Suprapubic skin (tissue), 4 donors: ENCODE results near the gene COPS2. TPM values are rescaled to one million over a fixed set of nuclear protein-coding genes. Genes with fewer than 3 reads are reported as not detected.

Source experiments
- DNase-seq, 2 donors: peaks; one replicate each; pipeline ENCODE4 v3.0.0-alpha.2; 2019; ENCODE audit warnings: low spot score in 2 of 2
- H3K27ac ChIP-seq: fragments of 200-600 bp; sonication (generic); one replicate; pipeline ENCODE4 v1.5.1; 2019
- H3K27me3 ChIP-seq: fragments of 200-600 bp; sonication (generic); one replicate; pipeline ENCODE4 v1.5.1; 2019
- H3K36me3 ChIP-seq: fragments of 200-600 bp; sonication (generic); one replicate; pipeline ENCODE4 v1.5.1; 2019
- H3K4me1 ChIP-seq: fragments of 200-600 bp; sonication (generic); one replicate; pipeline ENCODE4 v1.5.1; 2019
- H3K4me3 ChIP-seq: fragments of 200-600 bp; sonication (generic); one replicate; pipeline ENCODE4 v1.5.1; 2019; ENCODE audit warnings: mild to moderate bottlenecking
- H3K9me3 ChIP-seq: fragments of 200-600 bp; sonication (generic); one replicate; pipeline ENCODE4 v1.5.1; 2019
- EP300 ChIP-seq: sonication (generic); formaldehyde crosslinking; IDR thresholded peaks from one replicate; pipeline ENCODE4 v1.6.1; 2017; ENCODE audit warnings: antibody characterized with exemption
- POLR2A ChIP-seq, 2 donors: fragments of 450-650 bp; IDR thresholded peaks; one replicate each; pipeline ENCODE4 v1.6.1; 2017; ENCODE audit warnings: antibody characterized with exemption in 2 of 2, mild to moderate bottlenecking in 2 of 2, moderate library complexity in 2 of 2
- POLR2AphosphoS5 ChIP-seq, 3 donors: sonication (generic); formaldehyde crosslinking; IDR thresholded peaks; one replicate each; pipeline ENCODE4 v1.6.1; 2017; ENCODE audit warnings: antibody characterized with exemption in 3 of 3
- whole genome bisulfite sequencing: methylation state at CpG from one replicate; pipeline ENCODE4 v1.1.5; 2018; 5-methylcytosine and 5-hydroxymethylcytosine counted together
- total RNA-seq, 4 donors: library from RNA; depleted of rRNA; stranded (reverse); fragments of >200 nt; gene quantifications; one replicate each; pipeline ENCODE4 v1.1.0, GENCODE V29; 2016
- TF ChIP-seq, protein P1 (sequence below), 2 donors: fragments of 200-600 bp in 1 of 2; fragments of 450-650 bp in 1 of 2; sonication (generic) in 1 of 2; IDR thresholded peaks; one replicate each; pipeline ENCODE4 v1.5.1; 2016 to 2019; ENCODE audit warnings: antibody characterized with exemption in 2 of 2, mild to moderate bottlenecking in 1 of 2, moderate library complexity in 1 of 2

The COPS2 gene
- total RNA-seq, 4 donors from 2014 or later: 39.6 to 55.1 (median 47.7) TPM

DNA sequence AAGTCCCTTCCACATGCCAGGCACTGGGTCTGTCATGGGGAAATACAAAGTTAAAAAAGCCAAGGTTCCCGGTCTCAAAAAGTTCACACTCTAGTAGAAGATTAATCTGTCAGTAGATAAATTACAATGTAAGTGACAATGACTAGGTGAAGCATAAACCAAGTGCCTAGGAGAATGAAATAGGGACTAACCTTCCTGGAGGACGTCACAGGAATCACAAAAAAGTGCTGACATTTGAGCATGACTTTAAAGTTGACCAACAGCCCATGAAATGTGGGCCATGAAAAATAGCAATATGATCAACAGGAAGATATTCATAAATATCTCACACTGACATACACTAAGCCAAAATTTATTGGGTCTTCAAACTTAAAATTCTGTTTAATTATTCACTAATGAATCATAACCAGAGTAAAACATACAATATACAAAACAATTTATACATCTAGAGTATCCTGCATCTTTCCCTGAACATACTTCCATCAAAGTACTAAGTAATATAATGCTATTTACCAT is 20.0 kb downstream of the COPS2 start:
- Histone ChIP-seq H3K27me3 (no peaks in the 10 kb centered on the region), H3K4me3 (no peak overlapping the region), H3K27ac (no peak overlapping the region), H3K36me3 (peaks cover 84% of the 10 kb centered on the region), H3K4me1 (no peaks in the 10 kb centered on the region), H3K9me3 (no peaks in the 10 kb centered on the region)
- no peak for TF ChIP-seq POLR2AphosphoS5 (IDR thresholded peaks at IDR 0.05)
- DNase-seq: no peak
- WGBS: 87% methylated on average over 2 of the region's 2 CpGs

DNA sequence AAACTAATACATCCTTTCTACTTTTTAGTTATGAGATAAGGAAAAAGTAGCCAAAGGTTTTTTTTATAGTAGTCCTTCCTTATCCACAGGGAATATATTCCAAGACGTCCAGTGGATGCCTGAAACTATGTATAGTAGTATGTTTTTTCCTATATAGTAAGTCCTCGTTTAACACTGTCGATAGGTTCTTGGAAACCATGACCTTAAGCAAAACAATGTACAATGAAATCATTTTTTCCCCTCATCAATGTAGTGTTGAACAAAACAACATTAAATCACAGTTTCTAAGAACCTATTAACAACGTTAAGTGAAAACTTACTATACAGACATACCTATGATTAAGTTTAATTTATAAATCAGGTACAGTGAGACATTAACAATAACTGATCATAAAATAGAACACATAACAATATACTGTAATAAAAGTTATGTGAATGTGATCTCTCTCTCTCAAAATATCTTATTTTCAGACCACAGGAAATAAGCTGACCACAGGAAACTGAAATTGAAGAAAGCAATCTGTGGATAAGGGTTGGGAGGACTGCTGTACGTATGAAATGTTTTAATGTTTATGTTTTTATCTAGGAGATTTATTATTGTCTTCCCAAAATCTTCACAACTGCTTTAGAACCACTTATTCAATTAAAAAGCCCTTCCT is 20.6 kb downstream of the COPS2 start:
- H3K27ac ChIP-seq: no peak overlapping the region
- peaks cover 78% of the 10 kb centered on the region for H3K36me3 ChIP-seq
- H3K4me3 ChIP-seq: no peak overlapping the region
- TF ChIP-seq POLR2A (IDR thresholded peaks at IDR 0.05) (no peak), POLR2AphosphoS5 (IDR thresholded peaks at IDR 0.05) (no peak), EP300 (no peak)
- TF ChIP-seq, protein P1, sequence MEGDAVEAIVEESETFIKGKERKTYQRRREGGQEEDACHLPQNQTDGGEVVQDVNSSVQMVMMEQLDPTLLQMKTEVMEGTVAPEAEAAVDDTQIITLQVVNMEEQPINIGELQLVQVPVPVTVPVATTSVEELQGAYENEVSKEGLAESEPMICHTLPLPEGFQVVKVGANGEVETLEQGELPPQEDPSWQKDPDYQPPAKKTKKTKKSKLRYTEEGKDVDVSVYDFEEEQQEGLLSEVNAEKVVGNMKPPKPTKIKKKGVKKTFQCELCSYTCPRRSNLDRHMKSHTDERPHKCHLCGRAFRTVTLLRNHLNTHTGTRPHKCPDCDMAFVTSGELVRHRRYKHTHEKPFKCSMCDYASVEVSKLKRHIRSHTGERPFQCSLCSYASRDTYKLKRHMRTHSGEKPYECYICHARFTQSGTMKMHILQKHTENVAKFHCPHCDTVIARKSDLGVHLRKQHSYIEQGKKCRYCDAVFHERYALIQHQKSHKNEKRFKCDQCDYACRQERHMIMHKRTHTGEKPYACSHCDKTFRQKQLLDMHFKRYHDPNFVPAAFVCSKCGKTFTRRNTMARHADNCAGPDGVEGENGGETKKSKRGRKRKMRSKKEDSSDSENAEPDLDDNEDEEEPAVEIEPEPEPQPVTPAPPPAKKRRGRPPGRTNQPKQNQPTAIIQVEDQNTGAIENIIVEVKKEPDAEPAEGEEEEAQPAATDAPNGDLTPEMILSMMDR (IDR thresholded peaks at IDR 0.05): no peak
- H3K27me3 ChIP-seq: no peaks in the 10 kb centered on the region
- H3K9me3 ChIP-seq: no peaks in the 10 kb centered on the region
- 77% methylated on average over 5 of the region's 5 CpGs for WGBS
- no peak for DNase-seq
- H3K4me1 ChIP-seq: no peaks in the 10 kb centered on the region

DNA sequence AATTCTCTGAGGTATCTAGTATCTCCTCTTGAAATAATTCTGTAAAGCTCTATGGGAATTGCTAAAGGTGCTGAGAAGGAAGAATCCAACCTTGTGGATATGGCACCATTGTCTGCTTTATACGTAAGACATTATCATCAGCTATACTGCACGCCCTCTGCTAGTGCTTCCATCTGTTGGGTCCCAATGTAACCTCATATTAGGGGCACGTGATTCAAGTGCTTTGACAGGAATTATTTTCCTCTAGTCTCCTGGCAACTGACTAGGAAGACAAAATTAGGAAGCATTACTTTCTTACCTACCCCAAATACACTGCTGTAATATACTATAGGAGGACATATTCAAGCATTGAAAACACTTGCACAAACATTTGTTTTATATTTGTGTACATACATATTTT is 24.0 kb downstream of the COPS2 start:
- Histone ChIP-seq H3K27ac (no peak overlapping the region), H3K9me3 (no peaks in the 10 kb centered on the region), H3K4me1 (no peaks in the 10 kb centered on the region), H3K36me3 (peaks cover 83% of the 10 kb centered on the region), H3K27me3 (no peaks in the 10 kb centered on the region), H3K4me3 (no peak overlapping the region)
- no peak for TF ChIP-seq EP300
- TF ChIP-seq, protein P1 (IDR thresholded peaks at IDR 0.05): no peak
- TF ChIP-seq POLR2AphosphoS5 (IDR thresholded peaks at IDR 0.05): no peak
- TF ChIP-seq POLR2A (IDR thresholded peaks at IDR 0.05): no peak
- 81% methylated on average over 3 of the region's 3 CpGs for WGBS
- no peak for DNase-seq

DNA sequence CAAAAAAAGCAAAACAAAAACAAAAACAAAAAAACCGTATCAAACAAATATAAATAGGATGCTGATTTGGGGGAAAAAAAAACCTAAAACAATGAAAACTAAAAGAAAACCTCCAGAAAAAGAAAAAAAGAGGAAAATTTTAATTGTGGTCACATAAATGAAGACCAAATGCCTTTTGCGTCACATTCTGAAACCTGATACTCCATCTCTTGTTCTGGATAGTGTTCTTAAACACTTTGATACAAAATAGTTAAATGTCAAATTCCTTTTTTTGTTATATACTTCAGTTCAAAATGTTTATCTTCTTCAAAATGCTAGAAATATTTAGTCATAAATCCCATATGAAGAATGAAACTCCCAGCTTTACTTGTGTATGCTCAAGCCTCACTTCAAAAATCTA is 31.0 kb downstream of the COPS2 start:
- Histone ChIP-seq H3K27ac (no peak overlapping the region), H3K9me3 (no peaks in the 10 kb centered on the region), H3K4me3 (no peak overlapping the region), H3K36me3 (peaks cover 39% of the 10 kb centered on the region), H3K4me1 (no peaks in the 10 kb centered on the region), H3K27me3 (no peaks in the 10 kb centered on the region)
- no peak for TF ChIP-seq POLR2A (IDR thresholded peaks at IDR 0.05)
- TF ChIP-seq EP300: no peak
- no peak for TF ChIP-seq POLR2AphosphoS5 (IDR thresholded peaks at IDR 0.05)
- TF ChIP-seq, protein P1 (IDR thresholded peaks at IDR 0.05): no peak
- no peak for DNase-seq
- WGBS: 83% methylated on average over 2 of the region's 2 CpGs

DNA sequence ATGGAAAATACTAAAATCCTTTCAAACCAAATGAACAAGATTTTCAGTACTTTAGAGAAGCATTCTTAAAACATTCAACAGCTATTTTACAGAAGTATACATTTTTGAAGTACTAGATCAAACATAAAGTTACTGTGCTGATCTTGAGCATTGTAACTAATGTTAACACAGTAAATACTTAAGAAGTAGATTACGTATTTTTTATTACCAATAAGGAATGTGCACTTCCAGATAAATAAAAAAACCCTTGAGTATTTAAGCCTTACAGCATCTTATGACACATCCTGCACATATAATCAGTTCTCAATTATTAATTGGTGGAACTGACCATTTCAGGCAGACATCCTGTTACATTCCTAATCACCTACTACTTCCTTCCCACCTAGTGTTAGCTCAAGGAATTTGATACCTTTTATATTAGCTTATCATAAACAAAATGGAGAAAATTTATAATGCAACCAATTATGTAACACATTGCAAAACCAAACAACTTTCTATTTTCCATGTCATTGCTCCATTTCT is 32.8 kb downstream of the COPS2 start:
- Histone ChIP-seq H3K27me3 (no peaks in the 10 kb centered on the region), H3K4me3 (no peak overlapping the region), H3K9me3 (no peaks in the 10 kb centered on the region), H3K27ac (no peak overlapping the region), H3K36me3 (peaks cover 24% of the 10 kb centered on the region), H3K4me1 (no peaks in the 10 kb centered on the region)
- no peak for DNase-seq
- WGBS: 93% methylated on average over 1 of the region's 1 CpG
- TF ChIP-seq, protein P1 (IDR thresholded peaks at IDR 0.05): no peak
- no peak for TF ChIP-seq EP300
- no peak for TF ChIP-seq POLR2A (IDR thresholded peaks at IDR 0.05)
- TF ChIP-seq POLR2AphosphoS5 (IDR thresholded peaks at IDR 0.05): no peak
